Upper lobe of right lung (tissue), 1 donor: ENCODE data around the gene KDM4C. TPM values are rescaled to one million over a fixed set of nuclear protein-coding genes. Genes with fewer than 3 reads are reported as not detected.

Experiments used
- ATAC-seq: fragments of 200-7000 bp; cut with Tn5 transposase; one replicate; pipeline ENCODE4 v1.9.1; 2020; ENCODE audit warnings: mild to moderate bottlenecking, moderate library complexity
- DNase-seq: peaks from one replicate; pipeline ENCODE4 v3.0.0-alpha.2; 2020
- H3K27ac ChIP-seq: fragments of 200-600 bp; one replicate; pipeline ENCODE4 v1.8.0; 2022
- H3K27me3 ChIP-seq: fragments of 200-600 bp; one replicate; pipeline ENCODE4 v1.8.0; 2022; ENCODE audit warnings: mild to moderate bottlenecking
- H3K36me3 ChIP-seq: fragments of 200-600 bp; one replicate; pipeline ENCODE4 v1.8.0; 2022
- H3K4me1 ChIP-seq: fragments of 200-600 bp; one replicate; pipeline ENCODE4 v1.8.0; 2022
- H3K4me3 ChIP-seq: fragments of 200-600 bp; one replicate; pipeline ENCODE4 v1.8.0; 2022; ENCODE audit warnings: mild to moderate bottlenecking
- H3K9me3 ChIP-seq: fragments of 200-600 bp; one replicate; pipeline ENCODE4 v1.8.0; 2022
- intact Hi-C: fragments of 100-400 bp; cut with DNase I; formaldehyde crosslinking; loops from one replicate; pipeline ENCODE4 v1.11.0; 2022
- total RNA-seq: library from RNA; stranded (reverse); fragmentation: NEBNext Ultra II Directional; extraction: Animal tissue kit (Norgen Biotek cat#: 25700); gene quantifications from one replicate; pipeline ENCODE4 v1.2.1, GENCODE V29; 2021
- TF ChIP-seq, protein P1 (sequence below): fragments of 200-600 bp; IDR thresholded peaks from one replicate; pipeline ENCODE4 v1.8.0; 2022; ENCODE audit warnings: antibody characterized with exemption
- donor health status: DM: no; HTN: yes; CAD: no; lungs with severe emphysema.

Gene KDM4C
- total RNA-seq, 1 donor from 2014 or later = 37.2 TPM

DNA sequence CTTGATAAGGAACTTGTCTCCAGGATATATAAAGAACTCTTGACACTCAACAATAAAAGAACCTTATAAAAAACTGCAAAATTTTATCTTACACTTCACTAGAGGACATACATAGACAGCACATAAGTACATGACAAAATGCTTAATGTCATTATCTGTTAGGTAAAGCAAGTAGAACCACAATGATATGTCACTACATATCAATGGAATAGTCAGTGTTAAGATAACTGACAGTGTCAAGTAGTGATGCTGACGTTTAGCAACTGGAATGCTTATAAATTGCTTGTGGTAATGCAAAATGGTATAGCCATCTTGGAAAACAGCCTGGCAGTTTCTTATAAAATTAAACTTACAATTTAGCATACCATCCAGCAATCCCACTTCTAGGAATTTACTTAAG is 314.1 kb downstream of the KDM4C start:
- intact Hi-C loops = no loop called here
- no peaks in the 10 kb centered on the region for H3K4me1 ChIP-seq
- H3K9me3 ChIP-seq = no peaks in the 10 kb centered on the region
- DNase-seq (no peak), ATAC-seq (no peak)
- no peak overlapping the region for H3K27ac ChIP-seq
- TF ChIP-seq, protein P1, sequence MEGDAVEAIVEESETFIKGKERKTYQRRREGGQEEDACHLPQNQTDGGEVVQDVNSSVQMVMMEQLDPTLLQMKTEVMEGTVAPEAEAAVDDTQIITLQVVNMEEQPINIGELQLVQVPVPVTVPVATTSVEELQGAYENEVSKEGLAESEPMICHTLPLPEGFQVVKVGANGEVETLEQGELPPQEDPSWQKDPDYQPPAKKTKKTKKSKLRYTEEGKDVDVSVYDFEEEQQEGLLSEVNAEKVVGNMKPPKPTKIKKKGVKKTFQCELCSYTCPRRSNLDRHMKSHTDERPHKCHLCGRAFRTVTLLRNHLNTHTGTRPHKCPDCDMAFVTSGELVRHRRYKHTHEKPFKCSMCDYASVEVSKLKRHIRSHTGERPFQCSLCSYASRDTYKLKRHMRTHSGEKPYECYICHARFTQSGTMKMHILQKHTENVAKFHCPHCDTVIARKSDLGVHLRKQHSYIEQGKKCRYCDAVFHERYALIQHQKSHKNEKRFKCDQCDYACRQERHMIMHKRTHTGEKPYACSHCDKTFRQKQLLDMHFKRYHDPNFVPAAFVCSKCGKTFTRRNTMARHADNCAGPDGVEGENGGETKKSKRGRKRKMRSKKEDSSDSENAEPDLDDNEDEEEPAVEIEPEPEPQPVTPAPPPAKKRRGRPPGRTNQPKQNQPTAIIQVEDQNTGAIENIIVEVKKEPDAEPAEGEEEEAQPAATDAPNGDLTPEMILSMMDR = no peak
- peaks cover 10% of the 10 kb centered on the region for H3K36me3 ChIP-seq
- H3K4me3 ChIP-seq = no peak overlapping the region
- no peaks in the 10 kb centered on the region for H3K27me3 ChIP-seq

DNA sequence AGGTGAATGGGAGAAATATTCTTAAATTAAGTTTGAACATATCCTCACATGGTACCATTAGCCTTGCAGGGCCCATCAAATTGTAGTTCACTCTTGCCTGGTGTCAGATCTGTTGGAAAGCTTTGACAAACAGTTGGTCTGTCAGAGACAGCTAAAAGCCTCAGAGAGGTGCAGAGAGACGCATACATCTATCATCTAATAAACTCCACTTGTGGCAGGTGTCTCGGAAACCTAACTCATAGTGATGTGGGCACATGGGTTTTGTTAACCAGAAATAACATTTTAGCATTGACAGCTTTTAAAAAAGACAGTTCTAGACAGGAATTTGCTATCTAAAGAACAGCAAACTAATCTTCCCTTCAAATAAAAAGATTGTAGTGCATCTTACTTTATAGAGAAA is 315.9 kb downstream of the KDM4C start:
- Histone ChIP-seq H3K36me3 (peaks cover 19% of the 10 kb centered on the region), H3K27me3 (no peaks in the 10 kb centered on the region), H3K4me1 (no peaks in the 10 kb centered on the region), H3K9me3 (no peaks in the 10 kb centered on the region), H3K4me3 (no peak overlapping the region), H3K27ac (no peak overlapping the region)
- TF ChIP-seq, protein P1 = no peak
- ATAC-seq (no peak), DNase-seq (no peak)
- intact Hi-C loops = no loop called here

DNA sequence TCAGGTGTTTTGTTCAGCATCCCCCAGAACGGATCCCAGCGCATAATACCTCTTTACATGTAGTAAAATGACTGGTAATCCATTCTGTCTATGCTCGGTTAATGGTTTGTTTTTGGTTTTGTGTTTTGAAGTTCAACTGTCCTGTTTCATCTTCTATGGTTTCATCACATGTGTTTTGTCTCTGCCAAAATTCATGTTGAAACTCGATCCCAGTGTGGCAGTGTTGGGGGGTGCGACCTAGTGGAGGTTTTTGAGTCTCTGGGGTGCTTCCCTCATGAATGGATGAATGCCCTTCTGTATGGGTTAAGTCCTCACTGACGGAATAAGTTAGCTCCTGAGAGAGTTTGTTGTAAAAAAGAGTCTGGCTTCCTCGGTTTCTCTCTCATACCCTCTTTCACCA is 317.4 kb downstream of the KDM4C start:
- no peaks in the 10 kb centered on the region for H3K27me3 ChIP-seq
- H3K27ac ChIP-seq = no peak overlapping the region
- no peaks in the 10 kb centered on the region for H3K9me3 ChIP-seq
- DNase-seq (no peak), ATAC-seq (no peak)
- H3K4me3 ChIP-seq = no peak overlapping the region
- intact Hi-C loops = no loop called here
- no peaks in the 10 kb centered on the region for H3K4me1 ChIP-seq
- TF ChIP-seq, protein P1 = no peak
- H3K36me3 ChIP-seq = peaks cover 20% of the 10 kb centered on the region

DNA sequence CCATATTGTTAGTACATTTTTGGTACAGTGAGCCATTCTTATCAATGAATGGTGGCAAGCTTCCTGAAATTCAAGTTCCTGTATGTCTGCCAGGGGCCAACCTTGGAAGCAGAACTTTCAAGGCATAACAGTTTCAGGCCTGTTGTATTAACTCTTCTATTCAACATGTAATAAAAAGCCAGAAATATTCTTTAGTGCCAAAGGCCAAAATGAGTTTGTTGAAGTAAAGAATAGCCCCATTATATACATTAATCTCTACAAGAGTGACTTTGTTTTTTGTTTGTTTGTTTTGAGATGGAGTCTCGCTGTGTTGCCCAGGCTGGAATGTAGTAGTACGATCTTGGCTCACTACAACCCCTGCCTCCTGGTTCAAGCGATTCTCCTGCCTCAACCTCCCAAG is 321.3 kb downstream of the KDM4C start:
- ATAC-seq (no peak), DNase-seq (no peak)
- H3K4me3 ChIP-seq = no peak overlapping the region
- no peaks in the 10 kb centered on the region for H3K27me3 ChIP-seq
- intact Hi-C loops = no loop called here
- TF ChIP-seq, protein P1 = no peak
- H3K4me1 ChIP-seq = no peaks in the 10 kb centered on the region
- H3K27ac ChIP-seq = no peak overlapping the region
- peaks cover 20% of the 10 kb centered on the region for H3K36me3 ChIP-seq
- no peaks in the 10 kb centered on the region for H3K9me3 ChIP-seq

DNA sequence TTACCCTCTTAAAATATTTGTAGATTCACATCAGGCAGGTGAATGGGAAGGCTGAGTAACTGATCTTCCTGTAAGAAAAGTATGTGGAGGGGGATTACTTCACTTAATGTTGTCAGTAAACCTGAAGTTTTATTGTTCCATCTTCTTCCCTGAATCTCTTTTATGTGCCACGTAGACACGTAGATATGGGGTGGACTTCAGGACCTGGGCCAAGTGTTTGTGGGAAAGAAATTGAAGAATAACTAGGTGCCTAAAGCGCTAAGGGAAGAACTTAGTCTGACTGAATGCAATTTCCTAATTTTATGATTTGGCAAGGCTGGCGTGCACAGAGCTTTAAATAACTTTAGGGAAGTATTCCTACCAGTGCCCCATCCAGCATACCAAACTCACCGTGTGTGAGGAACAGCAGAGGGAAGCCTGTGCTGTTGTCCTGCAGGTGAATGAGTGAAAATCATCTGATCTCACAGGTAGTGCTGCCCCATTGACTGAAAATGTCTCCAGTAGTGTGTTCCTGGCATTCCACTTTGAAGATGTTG is 323.4 kb downstream of the KDM4C start:
- no peak overlapping the region for H3K27ac ChIP-seq
- intact Hi-C loops = no loop called here
- H3K9me3 ChIP-seq = no peaks in the 10 kb centered on the region
- no peak overlapping the region for H3K4me3 ChIP-seq
- ATAC-seq (peak; percentile 74), DNase-seq (no peak)
- TF ChIP-seq, protein P1 = no peak
- H3K27me3 ChIP-seq = no peaks in the 10 kb centered on the region
- H3K4me1 ChIP-seq = no peaks in the 10 kb centered on the region
- peaks cover 20% of the 10 kb centered on the region for H3K36me3 ChIP-seq

DNA sequence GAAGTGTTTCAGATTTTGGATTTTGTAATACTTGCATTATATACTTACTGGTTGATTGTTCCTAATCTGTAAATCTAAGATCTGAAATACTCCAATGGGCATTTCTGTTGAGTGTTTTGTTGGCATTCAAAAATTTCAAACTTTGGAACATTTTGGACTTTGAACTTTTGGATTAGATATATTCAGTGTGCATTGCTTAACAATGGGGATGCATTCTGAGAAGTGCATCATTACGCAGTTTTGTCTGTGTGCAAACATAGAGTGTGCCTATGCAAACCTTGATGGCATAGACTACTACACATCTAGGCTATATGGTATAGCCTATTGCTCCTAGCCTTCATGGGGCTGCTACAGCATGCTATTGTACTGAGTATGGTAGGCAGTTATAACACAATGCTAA is 325.4 kb downstream of the KDM4C start:
- no peak overlapping the region for H3K4me3 ChIP-seq
- ATAC-seq (no peak), DNase-seq (no peak)
- no peak overlapping the region for H3K27ac ChIP-seq
- peaks cover 10% of the 10 kb centered on the region for H3K36me3 ChIP-seq
- intact Hi-C loops = no loop called here
- H3K4me1 ChIP-seq = no peaks in the 10 kb centered on the region
- H3K27me3 ChIP-seq = no peaks in the 10 kb centered on the region
- H3K9me3 ChIP-seq = no peaks in the 10 kb centered on the region
- TF ChIP-seq, protein P1 = no peak
